Fibroblast of skin of left quadriceps (primary cell): Measurements from ENCODE around the gene PDIA2.
"Not testable (repeated sequence)": the region's sequence is repeated elsewhere in the genome, so short reads cannot be mapped to it uniquely, and the experiment has no call there.

Experiments
- DNase-seq, 2 experiments: peaks; one replicate each; pipeline ENCODE4 v3.0.0-alpha.2; 2013; ENCODE audit warnings: low read depth in 2 of 2

Gene PDIA2

DNA sequence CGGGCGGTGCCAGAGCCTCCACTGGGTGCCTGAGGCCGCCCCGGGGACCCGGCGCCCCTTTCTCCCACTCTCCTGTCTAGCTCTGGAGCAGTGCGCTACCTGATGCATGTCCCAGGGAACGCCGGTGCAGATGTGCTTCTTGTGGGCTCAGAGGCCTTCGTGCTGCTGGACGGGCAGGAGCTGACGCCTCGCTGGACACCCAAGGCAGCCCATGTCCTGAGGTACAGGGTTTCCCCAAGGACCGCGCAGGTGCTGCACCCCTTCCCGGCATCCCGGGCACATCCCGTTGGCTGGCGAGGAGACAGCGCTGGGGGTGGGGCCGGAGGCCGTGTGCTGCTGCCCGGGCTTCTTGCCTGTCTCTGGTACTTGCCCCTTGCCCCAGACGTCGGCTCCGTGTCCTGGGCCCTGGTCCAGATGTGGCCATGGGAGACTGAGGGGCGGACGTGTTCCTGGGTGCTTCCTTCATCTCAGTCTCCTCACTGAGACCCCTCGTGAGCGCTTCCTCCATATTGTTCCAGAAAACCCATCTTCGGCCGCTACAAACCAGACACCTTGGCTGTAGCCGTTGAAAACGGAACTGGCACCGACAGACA is 19.7 kb upstream of the PDIA2 start:
- DNase-seq: no peak

DNA sequence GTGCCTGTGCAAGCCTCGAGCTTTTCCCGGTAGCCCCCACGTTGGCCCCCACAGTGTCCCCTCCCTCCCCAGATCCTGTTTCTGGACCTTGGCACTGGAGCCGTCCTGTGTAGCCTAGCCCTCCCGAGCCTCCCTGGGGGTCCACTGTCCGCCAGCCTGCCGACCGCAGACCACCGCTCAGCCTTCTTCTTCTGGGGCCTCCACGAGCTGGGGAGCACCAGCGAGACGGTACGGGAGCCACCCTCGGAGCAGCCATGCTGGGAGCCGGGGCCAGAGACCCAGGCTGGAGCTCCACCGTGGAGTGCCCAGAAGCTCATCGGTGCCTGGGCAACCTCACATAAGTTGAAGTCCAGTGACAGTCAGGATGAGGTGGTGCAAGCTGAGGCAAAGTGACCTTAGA is 19.0 kb upstream of the PDIA2 start:
- no peak for DNase-seq

DNA sequence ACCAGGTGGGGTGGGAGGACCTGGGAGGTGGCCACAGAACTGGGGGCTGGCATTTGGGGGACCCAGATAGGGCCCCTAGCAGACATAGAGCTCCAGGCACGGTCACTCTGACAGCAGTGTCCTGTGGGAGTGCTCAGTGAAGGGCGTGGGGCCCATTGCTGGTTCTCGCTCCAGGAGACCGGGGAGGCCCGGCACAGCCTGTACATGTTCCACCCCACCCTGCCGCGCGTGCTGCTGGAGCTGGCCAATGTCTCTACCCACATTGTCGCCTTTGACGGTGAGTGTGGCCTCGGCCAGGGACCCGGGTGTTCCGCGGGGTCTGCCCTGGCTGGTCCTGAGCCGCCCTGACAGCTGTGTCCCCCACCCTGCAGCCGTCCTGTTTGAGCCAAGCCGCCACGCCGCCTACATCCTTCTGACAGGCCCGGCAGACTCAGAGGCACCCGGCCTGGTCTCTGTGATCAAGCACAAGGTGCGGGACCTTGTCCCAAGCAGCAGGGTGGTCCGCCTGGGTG is 18.5 kb upstream of the PDIA2 start:
- DNase-seq: no peak

DNA sequence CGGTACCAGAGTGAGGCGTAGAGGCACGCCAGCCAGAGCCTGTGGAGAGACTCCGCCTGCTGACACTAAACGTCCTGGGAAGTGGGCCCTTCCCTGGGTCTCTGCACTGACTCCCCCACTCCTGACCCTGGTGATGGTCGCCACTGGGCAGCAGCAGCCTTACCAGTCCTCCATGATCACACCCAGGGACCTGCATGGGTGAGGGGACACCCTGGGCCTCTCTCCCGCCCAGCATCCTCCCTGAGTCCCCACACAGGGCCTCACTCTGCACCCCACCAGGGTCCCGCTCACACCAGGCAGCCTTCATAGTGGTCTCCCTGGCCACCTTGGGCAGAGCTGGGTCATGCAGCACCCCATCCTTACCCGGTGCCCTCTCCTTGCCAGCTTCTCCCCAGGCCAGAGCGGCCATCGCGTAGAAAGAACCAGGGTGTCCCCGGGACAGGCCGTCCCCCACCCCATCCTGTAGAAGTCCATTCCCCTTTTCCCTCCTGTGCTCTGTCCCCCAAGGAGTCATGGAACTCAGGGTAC is 17.9 kb upstream of the PDIA2 start:
- DNase-seq: no peak

DNA sequence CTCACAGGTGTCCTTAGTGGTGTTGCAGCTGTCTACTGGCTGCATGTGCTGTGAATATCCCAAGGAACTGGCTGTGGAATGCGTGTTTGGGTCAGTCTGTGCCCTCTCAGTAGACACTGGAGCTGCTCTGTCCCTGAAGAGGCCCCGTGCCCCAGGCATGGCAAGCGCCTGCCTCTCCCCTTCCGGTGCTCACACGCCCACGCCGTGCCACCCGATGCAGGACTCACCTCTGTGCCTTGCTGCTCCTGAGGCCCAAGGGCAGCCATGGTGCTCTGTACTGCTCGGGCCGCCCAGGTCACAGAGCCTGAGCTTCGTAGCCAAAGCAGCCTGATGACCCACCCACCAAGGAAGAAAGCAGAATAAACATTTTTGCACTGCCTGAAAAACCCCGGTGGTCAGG is 17.3 kb upstream of the PDIA2 start:
- no peak for DNase-seq

DNA sequence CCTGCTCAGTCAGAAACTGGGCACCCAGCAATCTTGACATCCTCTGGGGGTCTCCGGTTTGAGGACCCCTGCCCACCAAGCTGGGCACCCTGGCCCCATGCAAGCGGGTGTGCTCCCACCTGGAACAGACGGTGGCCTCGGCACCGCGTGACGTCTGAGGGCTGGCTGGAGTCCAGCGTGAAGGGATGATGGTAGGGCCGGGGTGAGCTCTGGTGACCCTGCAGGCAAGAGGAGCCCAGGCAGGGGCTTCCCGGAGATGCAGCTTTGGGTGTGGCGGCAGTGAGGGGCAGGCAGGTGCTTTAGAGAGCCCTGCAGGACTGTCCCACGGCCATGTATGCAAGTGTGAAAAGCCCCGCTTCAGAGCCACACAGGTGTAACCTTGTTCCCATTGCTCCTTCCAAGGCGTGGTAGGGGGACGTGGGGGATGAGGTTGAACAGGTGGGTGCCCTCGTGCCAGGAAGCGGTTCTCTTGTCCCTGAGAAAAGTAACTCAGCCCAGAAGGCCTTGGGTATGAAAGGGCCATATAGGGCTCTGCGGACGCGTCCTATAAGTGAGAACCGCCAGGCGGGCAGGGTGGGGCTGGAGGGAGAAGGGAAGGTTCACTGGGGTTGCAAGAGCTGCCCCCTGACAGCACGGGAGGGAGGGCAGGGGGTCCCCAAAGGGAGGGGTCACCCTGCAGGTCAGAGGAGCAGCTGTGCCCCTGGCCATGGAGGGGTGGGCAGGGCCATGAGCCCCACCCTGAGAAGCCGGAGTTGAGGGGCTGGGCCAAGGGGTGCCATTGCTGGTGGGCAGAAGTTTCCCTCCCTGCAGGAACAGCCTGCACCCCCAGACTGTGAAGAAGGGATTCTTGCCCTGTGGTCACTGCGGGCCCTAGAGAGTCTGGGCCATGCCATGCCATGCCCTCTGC is 16.5 kb upstream of the PDIA2 start:
- no peak for DNase-seq

DNA sequence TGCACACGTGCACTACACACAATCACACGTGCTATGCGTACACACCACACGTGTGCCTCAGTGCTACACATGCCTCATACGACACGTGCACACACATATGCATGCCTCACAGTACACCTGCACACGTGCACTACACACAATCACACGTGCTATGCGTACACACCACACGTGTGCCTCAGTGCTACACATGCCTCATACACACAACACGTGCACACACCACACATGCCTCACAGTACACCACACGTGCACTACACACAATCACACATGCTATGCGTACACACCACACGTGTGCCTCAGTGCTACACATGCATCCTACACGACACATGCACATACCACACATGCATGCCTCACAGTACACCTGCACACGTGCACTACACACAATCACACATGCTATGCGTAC is 15.4 kb upstream of the PDIA2 start:
- not testable (repeated sequence) for DNase-seq

DNA sequence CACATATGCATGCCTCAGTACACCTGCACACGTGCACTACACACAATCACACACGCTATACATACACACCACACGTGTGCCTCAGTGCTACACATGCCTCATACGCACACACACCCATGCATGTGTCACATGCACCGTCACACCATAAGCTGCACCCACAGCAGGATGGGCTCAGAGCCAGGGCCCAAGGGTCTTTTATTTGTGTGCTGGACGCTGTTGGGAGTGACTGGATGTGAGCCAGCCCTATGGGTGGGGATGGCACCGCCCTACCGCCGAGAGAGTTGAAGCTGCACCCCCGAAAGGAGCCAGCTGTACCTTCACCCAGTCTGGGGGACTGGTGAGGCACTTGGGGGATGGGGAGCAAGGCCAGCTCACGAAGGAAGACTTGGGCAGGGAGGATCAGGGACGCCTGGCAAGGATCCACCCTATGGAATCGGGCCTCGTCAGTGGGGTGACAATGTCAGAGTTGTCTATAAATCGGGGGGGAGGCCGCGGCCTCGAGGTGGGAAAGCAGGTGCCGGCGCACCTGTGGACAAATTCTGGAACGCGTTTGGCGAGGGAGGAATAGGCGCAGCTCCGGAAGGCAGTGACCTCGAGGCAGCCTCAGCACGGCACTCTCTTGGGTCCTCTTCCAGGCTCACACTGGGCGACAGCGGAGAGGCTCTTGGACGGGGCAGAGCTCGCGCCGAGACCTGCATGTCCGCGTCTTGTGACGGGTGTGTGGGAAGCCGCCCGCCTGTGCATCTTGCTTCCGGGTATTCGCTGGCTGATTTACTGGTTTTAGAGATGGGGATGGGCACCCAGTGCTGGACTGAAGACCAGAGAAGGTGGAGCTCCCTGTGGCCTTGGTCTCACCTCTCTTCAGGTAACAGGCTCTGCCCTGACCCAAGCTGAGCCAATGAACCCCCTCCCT is 14.6 kb upstream of the PDIA2 start:
- DNase-seq: no peak

DNA sequence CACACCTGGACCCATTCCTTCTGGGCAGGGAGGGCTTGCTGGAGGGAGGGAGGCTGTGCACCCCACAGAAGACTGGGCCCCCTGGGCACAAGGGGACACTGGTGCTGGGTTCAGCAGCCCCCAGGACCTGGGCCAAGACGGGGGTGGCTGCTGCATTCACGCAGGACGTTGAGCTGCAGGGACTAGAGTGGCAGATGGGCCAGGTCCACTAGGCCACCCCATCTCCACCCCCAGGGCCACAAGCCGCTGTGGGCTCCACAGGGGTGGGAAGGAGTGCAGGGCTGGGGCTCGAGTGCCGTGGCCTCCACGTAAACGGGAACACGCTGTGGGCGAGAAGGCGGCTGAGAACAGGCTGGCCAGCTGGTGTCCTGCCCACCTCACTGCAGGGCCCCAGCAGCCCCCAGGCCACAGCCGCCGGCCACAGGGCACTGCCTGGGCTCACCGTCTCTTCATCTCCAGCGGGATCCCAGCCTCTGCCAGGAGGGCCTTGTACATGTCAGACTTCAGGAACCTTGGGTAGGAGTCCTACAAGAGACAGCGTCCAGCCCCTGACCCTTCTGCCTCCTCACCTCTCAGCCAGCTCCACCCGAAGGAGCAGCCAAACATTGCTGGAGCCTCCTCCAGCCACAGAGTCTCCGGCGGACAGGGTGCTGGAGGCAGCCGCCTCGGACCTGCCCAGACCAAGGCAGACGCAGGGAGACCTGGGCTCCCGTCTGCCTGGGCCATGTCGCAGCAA is 13.7 kb upstream of the PDIA2 start:
- no peak for DNase-seq

DNA sequence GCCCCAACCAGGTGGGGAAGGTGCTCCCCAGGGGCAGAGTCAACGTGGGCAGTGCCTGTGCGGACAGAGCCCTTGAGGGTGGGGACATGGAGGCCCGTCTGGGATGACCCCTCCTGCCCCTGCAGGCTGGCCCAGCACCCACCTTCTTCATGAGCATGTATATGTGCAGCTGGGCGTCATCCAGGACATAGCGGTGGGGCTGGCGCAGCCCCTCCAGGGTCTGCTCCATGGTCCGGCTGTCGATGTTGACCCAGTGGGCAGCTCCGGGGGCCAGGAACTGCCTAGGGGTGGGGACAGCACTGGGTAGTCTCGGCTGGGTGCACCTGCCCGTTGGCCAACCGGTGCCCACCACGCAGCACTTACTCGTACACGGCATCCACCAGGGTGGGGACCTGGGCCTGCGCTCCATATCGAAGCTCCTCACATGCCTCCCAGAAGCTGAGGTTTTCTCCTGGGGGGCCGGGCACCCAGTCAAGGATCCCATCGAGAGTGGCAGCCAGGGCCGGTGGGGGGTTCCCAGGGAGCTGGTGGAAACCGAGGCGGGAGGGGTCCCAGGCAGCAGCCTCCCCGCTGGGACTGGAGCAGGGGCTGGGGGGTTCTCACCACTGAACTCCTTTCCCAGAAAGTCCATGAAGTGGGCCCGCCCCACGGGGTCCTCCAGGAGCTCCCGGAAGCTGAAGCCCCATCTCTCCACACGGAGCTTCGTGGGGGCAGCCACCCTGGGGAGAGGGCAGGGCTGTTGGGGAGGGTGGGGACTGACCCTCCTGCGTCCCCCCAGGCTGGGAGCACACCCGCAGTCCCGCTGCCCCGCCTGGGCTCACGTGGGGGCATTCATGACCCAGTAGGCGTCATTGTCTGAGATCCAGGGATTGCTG is 12.3 kb upstream of the PDIA2 start:
- DNase-seq: no peak

DNA sequence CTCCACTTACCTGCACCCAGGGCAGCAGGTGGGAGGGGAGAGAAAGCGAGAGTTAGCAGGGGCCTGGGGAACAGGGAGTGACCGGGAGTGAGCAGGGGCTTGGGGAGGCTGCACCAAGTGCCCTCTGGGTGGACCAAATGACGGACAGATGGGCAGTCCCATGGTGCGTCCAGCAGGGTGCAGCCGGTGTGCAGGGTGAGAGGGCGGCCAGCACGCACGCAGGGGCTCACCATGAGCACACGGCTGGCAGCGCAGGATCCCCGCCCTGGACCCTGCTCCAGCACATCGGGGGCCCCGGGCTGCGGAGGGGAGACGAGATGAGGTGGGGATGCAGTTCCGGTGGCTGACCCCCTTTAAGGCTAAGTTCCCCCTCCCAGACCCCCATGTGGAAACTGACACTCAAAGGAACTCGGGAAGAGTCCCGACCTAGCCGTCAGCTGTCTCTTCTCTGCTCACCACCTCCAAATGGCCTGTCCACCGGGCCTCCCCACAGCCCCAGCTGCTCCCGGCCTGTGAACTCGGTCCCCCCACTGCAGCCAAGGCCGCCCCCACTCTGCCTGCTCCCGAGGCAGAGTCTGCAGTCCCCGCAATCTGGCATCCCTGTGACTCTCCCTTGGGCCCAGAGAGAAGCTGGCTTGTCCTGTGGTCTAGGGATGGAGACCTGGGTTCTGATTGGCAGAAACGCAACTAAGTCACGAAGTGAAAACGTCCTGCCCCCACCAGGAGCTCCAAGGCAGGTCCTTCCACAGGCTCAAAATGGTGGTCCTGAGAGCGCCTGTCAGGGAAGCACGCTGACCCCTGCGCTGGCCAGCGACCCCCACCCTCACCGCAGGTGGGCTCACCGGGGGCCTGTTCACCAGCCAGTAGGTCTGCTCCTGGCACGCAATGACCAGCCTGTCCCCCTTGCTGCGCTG is 10.1 kb upstream of the PDIA2 start:
- DNase-seq: no peak

DNA sequence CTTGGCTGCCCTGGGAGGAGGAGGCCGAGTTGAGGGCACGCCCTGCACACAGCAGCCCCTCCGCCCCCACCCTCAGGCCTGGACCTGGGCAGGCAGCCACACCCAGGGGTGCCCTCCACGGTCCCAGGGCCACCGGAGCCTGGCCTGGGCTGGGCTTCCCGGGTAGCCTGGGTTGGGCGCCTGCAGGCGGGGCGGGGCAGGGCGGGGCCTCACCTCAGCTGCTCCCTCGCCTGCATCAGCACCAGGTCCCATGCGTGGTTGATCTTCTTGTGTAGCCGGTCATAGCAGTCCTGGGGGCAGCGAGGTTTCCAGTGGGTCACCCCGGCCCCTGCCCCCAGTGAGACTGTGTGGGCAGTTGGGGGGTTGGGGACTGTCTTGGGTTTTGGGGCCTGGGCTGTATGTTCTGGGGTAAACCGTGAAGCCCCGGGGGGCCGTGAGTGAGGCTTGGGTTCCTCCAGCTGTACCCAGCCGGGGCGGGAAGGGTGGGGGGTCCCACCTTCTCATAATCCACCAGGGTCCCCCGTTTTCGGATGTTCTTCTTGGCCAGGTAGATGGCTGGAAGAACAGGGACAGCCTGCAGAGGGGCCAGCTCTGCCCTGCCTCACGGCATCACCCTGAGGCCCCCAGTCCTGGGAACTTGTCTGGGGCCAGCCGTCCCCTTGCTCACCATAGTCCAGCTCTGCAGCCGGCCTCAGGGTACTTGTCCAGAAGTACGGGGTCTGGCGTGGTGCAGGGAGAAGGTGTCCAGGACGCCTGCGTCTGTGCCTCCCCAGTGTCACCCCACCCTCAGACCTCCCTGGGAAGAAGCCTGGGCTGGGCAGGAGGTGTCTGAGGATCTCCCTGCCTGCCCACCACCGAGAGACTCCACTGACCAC is 9.2 kb upstream of the PDIA2 start:
- no peak for DNase-seq

DNA sequence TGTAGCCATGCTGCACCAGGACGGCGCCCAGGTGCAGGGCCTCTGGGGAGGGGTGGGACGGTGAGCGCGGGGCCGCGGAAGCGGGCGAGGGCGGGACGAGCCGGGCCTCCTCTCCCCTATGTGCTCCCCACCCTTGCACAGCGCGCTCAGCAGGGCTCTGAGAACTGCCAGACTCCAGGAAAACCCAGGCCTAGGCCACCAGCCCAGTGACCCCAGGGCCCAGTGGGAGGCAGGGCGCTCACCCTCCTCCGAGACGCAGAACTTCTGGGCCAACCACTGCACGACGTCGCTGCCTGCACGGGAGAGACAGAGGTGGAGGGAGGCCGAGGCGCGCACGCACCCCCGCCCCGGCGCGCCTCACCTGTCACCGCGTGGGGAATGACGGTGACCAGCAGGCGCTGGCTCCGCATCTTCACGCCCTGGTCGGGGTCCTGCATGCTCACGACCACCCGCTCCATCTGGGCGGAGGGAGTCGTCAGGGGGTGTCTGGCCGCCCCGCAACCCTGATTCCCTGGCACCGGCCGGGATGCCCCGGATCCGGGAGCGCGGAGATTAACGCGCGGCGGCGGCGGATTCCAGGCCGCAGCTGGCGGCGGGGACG is 7.8 kb upstream of the PDIA2 start:
- no peak for DNase-seq

DNA sequence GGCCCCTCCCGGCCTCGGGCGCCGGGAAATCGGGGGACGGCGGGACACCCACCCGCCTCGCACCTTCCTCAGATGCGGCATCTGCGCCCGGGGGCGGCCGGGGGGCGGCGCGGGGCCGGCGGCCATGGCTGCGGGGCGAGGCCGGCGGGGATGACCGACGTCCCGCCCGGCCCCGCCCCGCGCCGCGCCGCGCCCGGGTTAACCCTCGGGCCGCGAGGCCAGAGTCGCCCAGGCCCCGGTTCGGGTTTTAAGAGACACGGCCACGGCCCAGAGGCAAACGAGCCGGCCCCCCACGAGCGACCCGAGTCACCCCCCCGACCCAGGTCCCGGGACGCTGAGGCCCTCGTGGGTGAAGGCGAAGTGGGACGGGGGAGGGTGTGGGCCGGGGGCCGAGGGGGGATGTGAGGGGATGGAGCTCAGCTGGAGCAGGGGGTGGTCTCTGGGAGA is 7.2 kb upstream of the PDIA2 start, which contains the start of gene RGS11:
Gene RGS11, minus strand, starts transcription at position 159 of the 447 bp plus-strand sequence. Its CDS starts 33 bp downstream, at position 126.
- no peak for DNase-seq

DNA sequence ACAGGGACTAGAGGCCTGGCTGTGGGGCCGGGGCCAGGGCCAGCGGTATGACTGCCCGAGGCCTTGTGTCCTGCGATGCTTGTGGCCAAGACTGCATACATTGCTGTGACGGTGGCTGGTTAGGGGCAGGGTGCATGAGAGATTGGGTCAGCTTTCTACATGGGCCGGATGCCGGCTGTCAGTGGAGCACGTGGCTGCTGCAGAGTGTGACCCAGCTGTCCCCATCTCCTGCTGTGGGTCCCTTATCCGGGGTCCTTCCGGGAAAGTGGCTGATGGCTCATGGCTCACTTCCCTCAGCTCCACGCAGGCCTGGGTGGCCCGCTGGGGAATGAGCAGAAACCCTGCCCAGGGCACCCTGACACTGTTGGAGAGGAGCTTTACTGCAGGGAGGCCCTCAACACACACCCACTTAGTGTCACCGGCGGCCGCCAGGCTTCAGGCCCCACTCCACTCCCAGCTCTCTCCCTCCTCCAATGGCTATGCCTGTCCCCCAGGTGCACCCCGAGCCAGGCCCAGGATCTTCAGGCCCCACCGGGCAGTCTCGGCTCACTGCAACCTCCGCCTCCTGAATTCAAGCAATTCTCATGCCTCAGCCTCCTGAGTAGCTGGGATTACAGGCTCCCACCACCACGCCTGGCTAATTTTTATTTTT is 6.4 kb upstream of the PDIA2 start:
- no peak for DNase-seq

DNA sequence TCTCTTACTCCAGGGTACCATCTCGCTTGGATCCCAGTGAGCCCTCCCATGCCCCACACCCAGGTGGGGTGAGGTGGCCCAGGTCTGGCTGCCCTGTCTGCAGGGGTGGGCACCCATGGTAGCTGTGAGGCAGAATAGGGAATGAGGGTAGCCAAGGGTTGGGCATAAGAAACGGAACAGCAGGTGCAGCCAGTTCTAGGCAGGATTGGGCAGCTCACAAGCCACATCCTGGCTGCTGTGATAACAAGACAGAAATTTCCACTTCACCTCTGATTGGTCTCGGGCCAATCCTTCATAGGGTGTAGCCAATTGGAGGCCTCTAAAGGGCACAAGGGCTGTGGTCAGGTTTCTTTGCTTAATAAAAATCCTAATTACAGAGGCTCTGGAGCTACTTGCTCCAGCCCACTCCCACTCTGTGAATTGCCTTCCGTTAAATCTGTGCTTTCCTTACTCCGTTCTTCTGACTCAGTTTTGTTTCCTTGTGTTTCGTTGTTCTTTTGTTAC is 4.0 kb upstream of the PDIA2 start:
- DNase-seq: no peak

DNA sequence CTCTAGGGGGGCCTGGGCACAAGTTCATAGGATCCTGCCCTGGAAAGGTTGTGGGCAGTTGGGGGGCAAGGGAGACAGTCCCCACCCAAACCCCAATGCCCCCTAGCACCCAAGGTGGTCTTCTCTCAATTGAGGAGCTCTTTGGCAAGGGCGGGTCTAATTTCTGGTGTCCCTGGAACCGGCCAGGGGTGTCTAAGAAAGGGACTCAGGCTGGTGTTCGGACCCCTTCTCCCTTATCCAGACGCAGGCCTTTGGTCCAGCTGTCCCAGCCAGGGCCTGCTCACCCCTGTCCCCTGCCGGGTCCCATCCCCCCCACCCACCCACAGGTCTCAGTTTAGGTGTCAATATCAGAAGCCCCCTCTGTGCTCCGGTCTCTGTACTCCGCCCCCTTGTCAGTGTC is 3.4 kb upstream of the PDIA2 start:
- no peak for DNase-seq
